ENCODE measurements around the gene NXF1. TPM values are rescaled to one million over a fixed set of nuclear protein-coding genes. Genes with fewer than 3 reads are reported as not detected.

NXF1 gene
- total and polyA plus RNA-seq, 2 donors (not counting 1 experiment from before 2014, with no cell fraction given): 17.2 to 27.8 TPM

DNA sequence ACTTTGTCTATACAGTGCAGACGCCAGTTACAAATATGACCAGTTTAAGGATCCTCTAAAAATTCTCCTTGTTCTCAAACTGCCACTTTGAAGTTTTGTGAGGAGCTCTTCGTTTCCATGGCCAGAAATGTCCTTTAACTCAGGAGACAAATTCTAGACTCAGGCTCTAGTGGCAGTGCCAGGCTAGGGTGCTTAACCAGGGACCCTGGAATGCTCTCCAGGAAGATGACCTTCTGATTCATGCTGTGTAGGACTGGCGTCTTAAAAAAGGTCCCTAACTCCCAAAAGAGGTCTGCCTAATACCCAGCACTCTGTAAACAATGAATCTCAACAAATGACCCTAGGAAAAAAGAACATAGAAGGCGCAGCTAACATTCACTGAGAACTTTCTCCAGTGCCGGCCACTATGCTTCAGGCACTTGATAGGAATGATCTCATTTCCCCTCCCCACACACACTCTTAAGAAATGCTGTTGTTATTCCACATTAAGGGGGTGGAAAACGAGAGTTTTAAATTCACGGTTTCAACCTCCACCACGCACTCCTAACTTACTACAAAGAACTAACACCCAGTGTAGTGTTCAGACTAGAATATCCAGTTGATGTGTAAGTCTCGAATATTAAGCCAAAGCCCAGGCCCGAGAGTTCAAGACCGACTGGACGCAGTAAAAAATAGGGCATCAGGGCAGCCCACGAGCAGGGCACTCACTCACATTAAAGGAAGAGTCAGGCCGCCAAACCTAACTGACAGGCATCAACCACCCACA lies 747 bp downstream of the NXF1 start:
- Histone ChIP-seq H3K27me3 (ENCODE audit: control insufficient read depth, insufficient read depth, low read length) (no peaks in the 10 kb centered on the region), H3K36me3 (ENCODE audit: control insufficient read depth, insufficient read depth, low read length) (peaks cover 19% of the 10 kb centered on the region), H3K4me2 (ENCODE audit: extremely low read depth, insufficient read depth, low read length) (peak overlapping the region; percentile 97), H3K9me3 (ENCODE audit: control insufficient read depth, insufficient read depth, low read depth, low read length) (no peaks in the 10 kb centered on the region), H4K20me1 (ENCODE audit: control insufficient read depth, extremely low read depth, insufficient read depth, low read length) (no peaks in the 10 kb centered on the region), H2AFZ (ENCODE audit: low read length) (no peak overlapping the region), H3K27ac (ENCODE audit: insufficient read depth, low read length) (peak overlapping the region; percentile 75), H3K4me1 (ENCODE audit: control insufficient read depth, extremely low read depth, insufficient read depth, low read length) (peaks cover 18% of the 10 kb centered on the region), H3K4me3 (replicated peaks in 1 of 4; ENCODE audit: control extremely low read depth in 1 of 4, insufficient read depth in 1 of 4, low read depth in 3 of 4, low read length in 4 of 4) (peak overlapping the region; percentile 80 to 93 (median 86)), H3K9ac (ENCODE audit: insufficient read depth, low read length) (peak overlapping the region; percentile 91), H3K79me2 (ENCODE audit: control insufficient read depth, insufficient read depth, low read length) (peaks cover 24% of the 10 kb centered on the region)
- peak; percentile 54 to 56 for DNase-seq (ENCODE audit: low read depth in 2 of 2)
- TF ChIP-seq, protein P1, sequence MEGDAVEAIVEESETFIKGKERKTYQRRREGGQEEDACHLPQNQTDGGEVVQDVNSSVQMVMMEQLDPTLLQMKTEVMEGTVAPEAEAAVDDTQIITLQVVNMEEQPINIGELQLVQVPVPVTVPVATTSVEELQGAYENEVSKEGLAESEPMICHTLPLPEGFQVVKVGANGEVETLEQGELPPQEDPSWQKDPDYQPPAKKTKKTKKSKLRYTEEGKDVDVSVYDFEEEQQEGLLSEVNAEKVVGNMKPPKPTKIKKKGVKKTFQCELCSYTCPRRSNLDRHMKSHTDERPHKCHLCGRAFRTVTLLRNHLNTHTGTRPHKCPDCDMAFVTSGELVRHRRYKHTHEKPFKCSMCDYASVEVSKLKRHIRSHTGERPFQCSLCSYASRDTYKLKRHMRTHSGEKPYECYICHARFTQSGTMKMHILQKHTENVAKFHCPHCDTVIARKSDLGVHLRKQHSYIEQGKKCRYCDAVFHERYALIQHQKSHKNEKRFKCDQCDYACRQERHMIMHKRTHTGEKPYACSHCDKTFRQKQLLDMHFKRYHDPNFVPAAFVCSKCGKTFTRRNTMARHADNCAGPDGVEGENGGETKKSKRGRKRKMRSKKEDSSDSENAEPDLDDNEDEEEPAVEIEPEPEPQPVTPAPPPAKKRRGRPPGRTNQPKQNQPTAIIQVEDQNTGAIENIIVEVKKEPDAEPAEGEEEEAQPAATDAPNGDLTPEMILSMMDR (conservative IDR thresholded peaks at IDR 0.05 in 1 of 2, IDR thresholded peaks at IDR 0.05 in 1 of 2; ENCODE audit: low read depth in 1 of 2, low read length in 2 of 2): no peak
- TF ChIP-seq EZH2 (IDR thresholded peaks at IDR 0.05; ENCODE audit: low read length, missing control alignments): no peak

DNA sequence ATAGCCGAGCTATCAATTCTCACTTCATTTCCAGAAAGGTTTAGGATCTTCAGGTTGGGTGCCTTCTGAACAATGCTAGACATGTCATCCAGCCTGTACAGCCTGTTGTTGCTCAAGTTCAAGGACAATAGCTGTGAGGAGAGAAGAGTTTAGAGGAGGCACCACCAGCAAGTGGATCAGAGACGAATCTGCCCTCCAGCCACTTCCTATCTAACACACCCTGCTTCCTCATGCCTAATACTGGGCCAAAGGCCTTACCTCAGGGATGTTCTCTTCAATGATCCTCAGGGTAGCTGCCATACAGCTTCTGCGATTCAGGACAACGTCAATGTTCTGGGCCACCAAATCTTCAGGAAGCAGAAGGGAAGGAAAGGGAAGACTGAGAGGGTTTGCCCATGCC lies 4.2 kb downstream of the NXF1 start:
- TF ChIP-seq EZH2 (IDR thresholded peaks at IDR 0.05; ENCODE audit: low read length, missing control alignments): no peak
- TF ChIP-seq, protein P1 (conservative IDR thresholded peaks at IDR 0.05 in 1 of 2, IDR thresholded peaks at IDR 0.05 in 1 of 2; ENCODE audit: low read depth in 1 of 2, low read length in 2 of 2): no peak
- H3K4me1 ChIP-seq (ENCODE audit: control insufficient read depth, extremely low read depth, insufficient read depth, low read length): peaks cover 4% of the 10 kb centered on the region
- no peaks in the 10 kb centered on the region for H3K9me3 ChIP-seq (ENCODE audit: control insufficient read depth, insufficient read depth, low read depth, low read length)
- no peak overlapping the region for H3K27ac ChIP-seq (ENCODE audit: insufficient read depth, low read length)
- no peak overlapping the region for H3K4me2 ChIP-seq (ENCODE audit: extremely low read depth, insufficient read depth, low read length)
- H3K79me2 ChIP-seq (ENCODE audit: control insufficient read depth, insufficient read depth, low read length): peaks cover 24% of the 10 kb centered on the region
- DNase-seq (ENCODE audit: low read depth in 2 of 2): no peak
- no peaks in the 10 kb centered on the region for H3K27me3 ChIP-seq (ENCODE audit: control insufficient read depth, insufficient read depth, low read length)
- no peak overlapping the region for H2AFZ ChIP-seq (ENCODE audit: low read length)
- peaks cover 29% of the 10 kb centered on the region for H3K36me3 ChIP-seq (ENCODE audit: control insufficient read depth, insufficient read depth, low read length)
- H3K9ac ChIP-seq (ENCODE audit: insufficient read depth, low read length): no peak overlapping the region
- H4K20me1 ChIP-seq (ENCODE audit: control insufficient read depth, extremely low read depth, insufficient read depth, low read length): no peaks in the 10 kb centered on the region
- no peak overlapping the region for H3K4me3 ChIP-seq (replicated peaks in 1 of 4; ENCODE audit: control extremely low read depth in 1 of 4, insufficient read depth in 1 of 4, low read depth in 3 of 4, low read length in 4 of 4)

DNA sequence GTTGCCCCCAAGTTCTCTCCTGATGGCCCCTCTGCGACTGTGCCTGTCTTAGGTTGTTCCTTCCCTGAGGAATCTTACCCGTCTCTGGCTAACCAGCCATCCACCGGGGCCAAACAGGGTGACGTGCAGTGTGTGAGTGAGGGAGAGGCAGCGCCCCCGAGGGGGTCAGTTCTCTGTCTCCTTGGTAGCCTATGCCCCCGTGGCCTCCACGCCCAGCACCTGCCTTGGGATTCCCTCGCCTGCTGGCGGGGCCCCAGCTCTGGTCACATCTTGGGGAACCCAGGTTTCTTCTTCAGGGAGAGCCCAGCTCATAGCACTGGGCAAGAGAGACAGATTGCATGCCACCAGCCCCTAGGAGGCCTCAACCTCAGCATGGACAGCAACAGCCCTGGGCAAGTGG lies 5.8 kb downstream of the NXF1 start:
- Histone ChIP-seq H3K36me3 (ENCODE audit: control insufficient read depth, insufficient read depth, low read length) (peaks cover 34% of the 10 kb centered on the region), H3K4me3 (replicated peaks in 1 of 4; ENCODE audit: control extremely low read depth in 1 of 4, insufficient read depth in 1 of 4, low read depth in 3 of 4, low read length in 4 of 4) (no peak overlapping the region), H3K9ac (ENCODE audit: insufficient read depth, low read length) (no peak overlapping the region), H4K20me1 (ENCODE audit: control insufficient read depth, extremely low read depth, insufficient read depth, low read length) (no peaks in the 10 kb centered on the region), H3K79me2 (ENCODE audit: control insufficient read depth, insufficient read depth, low read length) (peaks cover 16% of the 10 kb centered on the region), H3K4me1 (ENCODE audit: control insufficient read depth, extremely low read depth, insufficient read depth, low read length) (no peaks in the 10 kb centered on the region), H3K4me2 (ENCODE audit: extremely low read depth, insufficient read depth, low read length) (no peak overlapping the region), H2AFZ (ENCODE audit: low read length) (no peak overlapping the region), H3K9me3 (ENCODE audit: control insufficient read depth, insufficient read depth, low read depth, low read length) (no peaks in the 10 kb centered on the region), H3K27me3 (ENCODE audit: control insufficient read depth, insufficient read depth, low read length) (no peaks in the 10 kb centered on the region), H3K27ac (ENCODE audit: insufficient read depth, low read length) (no peak overlapping the region)
- no peak for DNase-seq (ENCODE audit: low read depth in 2 of 2)
- TF ChIP-seq EZH2 (IDR thresholded peaks at IDR 0.05; ENCODE audit: low read length, missing control alignments): no peak
- TF ChIP-seq, protein P1 (conservative IDR thresholded peaks at IDR 0.05 in 1 of 2, IDR thresholded peaks at IDR 0.05 in 1 of 2; ENCODE audit: low read depth in 1 of 2, low read length in 2 of 2): no peak
